Mesothelial cell of epicardium (in vitro differentiated cells): ENCODE results near the gene WIF1. TPM values are rescaled to one million over a fixed set of nuclear protein-coding genes. Genes with fewer than 3 reads are reported as not detected.

Experiments
- DNase-seq, 2 experiments: peaks; one replicate each; pipeline ENCODE4 v3.0.0; 2021; ENCODE audit warnings: low spot score in 2 of 2; ENCODE audit not compliant: unreplicated experiment in 2 of 2
- H3K27ac Mint-ChIP-seq: 2 replicates; pipeline ENCODE4 v1.8.0; 2021; ENCODE audit warnings: mixed read lengths
- H3K27me3 Mint-ChIP-seq: 2 replicates; pipeline ENCODE4 v1.8.0; 2021; ENCODE audit warnings: low read depth, mixed read lengths
- H3K36me3 Mint-ChIP-seq: 2 replicates; pipeline ENCODE4 v1.8.0; 2021; ENCODE audit warnings: mixed read lengths
- H3K4me1 Mint-ChIP-seq: 2 replicates; pipeline ENCODE4 v1.8.0; 2021; ENCODE audit warnings: mixed read lengths
- H3K4me3 Mint-ChIP-seq: 2 replicates; pipeline ENCODE4 v1.8.0; 2021; ENCODE audit warnings: mild to moderate bottlenecking, moderate library complexity, mixed read lengths
- H3K9me3 Mint-ChIP-seq: 2 replicates; pipeline ENCODE4 v1.8.0; 2021; ENCODE audit warnings: mixed read lengths
- total RNA-seq: library from RNA; stranded (reverse); gene quantifications from 3 replicates; pipeline ENCODE4 v1.2.1, GENCODE V29; 2021
- TF ChIP-seq, protein P1 (sequence below): fragments of 200-600 bp; sonication (generic); IDR thresholded peaks from one replicate; pipeline ENCODE4 v1.5.0; 2021; ENCODE audit warnings: antibody characterized with exemption; ENCODE audit not compliant: unreplicated experiment

Gene WIF1
- total RNA-seq, 1 donor from 2014 or later, result 23.4 TPM

DNA sequence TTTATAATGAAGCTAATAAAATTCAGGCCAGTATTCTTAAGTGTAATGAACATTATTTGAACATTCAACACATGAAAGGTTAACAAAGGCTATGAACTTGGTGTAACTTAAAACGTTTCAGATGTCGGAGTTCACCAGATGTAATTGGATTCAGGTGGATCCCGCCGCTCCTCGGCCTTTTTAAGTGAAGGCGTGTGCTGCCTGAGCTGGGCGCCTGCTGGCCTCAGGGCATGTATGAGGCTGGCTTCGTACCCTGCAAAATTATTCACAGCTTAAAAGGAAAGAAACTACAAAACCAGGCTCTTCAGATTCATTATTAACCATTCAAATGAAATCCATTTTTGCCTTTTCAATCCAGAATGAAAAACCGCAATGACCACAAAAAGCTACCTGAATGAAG is 69.9 kb downstream of the WIF1 start:
- no peaks in the 10 kb centered on the region for H3K9me3 Mint-ChIP-seq
- TF ChIP-seq, protein P1, sequence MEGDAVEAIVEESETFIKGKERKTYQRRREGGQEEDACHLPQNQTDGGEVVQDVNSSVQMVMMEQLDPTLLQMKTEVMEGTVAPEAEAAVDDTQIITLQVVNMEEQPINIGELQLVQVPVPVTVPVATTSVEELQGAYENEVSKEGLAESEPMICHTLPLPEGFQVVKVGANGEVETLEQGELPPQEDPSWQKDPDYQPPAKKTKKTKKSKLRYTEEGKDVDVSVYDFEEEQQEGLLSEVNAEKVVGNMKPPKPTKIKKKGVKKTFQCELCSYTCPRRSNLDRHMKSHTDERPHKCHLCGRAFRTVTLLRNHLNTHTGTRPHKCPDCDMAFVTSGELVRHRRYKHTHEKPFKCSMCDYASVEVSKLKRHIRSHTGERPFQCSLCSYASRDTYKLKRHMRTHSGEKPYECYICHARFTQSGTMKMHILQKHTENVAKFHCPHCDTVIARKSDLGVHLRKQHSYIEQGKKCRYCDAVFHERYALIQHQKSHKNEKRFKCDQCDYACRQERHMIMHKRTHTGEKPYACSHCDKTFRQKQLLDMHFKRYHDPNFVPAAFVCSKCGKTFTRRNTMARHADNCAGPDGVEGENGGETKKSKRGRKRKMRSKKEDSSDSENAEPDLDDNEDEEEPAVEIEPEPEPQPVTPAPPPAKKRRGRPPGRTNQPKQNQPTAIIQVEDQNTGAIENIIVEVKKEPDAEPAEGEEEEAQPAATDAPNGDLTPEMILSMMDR, result no peak
- H3K4me1 Mint-ChIP-seq, result peaks cover 47% of the 10 kb centered on the region
- peaks cover 2% of the 10 kb centered on the region for H3K27me3 Mint-ChIP-seq
- H3K4me3 Mint-ChIP-seq, result no peak overlapping the region
- no peak for DNase-seq
- H3K36me3 Mint-ChIP-seq, result peaks cover 2% of the 10 kb centered on the region
- H3K27ac Mint-ChIP-seq, result no peak overlapping the region

DNA sequence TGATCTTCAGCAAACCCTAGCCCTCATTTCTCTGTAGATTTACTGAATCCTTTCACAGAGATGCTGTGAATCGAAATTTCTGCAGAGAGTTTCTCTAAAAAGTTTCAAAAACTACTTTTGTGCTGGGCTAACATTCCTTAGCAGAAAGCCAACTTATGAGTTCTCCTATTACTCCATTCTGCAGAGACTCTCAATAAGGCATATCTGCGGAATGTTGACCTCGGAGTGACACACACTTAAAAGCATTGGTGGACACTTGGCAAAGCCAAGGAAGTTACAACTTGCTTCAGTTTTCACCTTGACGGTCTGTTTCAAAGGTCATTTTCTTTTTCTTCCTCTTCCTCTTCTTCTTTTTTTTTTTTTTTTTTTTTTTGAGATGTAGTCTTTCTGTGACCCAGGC is 75.8 kb downstream of the WIF1 start:
- H3K4me1 Mint-ChIP-seq, result peaks cover 24% of the 10 kb centered on the region
- TF ChIP-seq, protein P1, result no peak
- H3K27me3 Mint-ChIP-seq, result peaks cover 6% of the 10 kb centered on the region
- no peak for DNase-seq
- no peak overlapping the region for H3K27ac Mint-ChIP-seq
- H3K9me3 Mint-ChIP-seq, result peaks cover 9% of the 10 kb centered on the region
- no peaks in the 10 kb centered on the region for H3K36me3 Mint-ChIP-seq
- H3K4me3 Mint-ChIP-seq, result no peak overlapping the region

DNA sequence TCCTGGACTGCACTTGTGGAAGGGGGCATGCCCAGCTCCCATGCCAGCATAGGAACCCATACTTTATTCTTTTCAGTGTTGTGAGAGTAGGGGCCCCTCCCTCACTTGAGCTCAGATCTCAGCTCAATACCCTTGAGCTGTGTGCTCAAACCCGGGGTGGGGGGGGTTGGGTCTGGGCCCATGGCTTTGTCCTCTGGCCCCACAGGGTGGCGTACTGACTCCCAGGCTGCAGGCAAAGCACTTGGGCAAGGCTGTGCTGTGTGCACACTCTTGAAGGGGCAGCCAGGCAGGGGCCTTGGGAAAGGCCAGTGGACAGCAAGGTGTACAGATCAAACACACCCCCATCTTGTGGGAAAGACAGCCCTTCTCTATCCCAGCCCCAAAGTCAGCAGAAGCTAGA is 81.8 kb downstream of the WIF1 start:
- DNase-seq, result no peak
- Mint-ChIP-seq H3K4me1 (no peaks in the 10 kb centered on the region), H3K4me3 (no peak overlapping the region), H3K36me3 (peaks cover 4% of the 10 kb centered on the region), H3K27ac (no peak overlapping the region), H3K27me3 (peaks cover 16% of the 10 kb centered on the region), H3K9me3 (peaks cover 34% of the 10 kb centered on the region)
- TF ChIP-seq, protein P1, result no peak

DNA sequence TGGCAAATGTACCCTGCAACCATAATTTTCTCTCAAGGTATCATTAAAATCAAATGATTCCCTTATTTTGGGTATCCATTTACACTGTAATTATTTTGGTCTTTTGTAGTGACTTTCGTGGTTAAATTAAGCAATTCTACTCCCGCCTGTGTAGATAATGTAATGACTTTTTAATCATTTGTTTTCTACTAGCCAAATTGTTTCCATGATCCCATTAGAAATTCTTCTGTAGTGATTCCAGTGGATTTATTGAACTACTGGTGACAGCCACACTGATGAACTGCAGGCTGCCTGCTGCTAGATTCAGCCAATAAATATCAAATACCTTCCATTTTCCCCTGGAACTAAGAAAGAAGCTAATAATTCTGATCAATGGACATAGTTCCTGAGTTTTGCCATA is 96.0 kb downstream of the WIF1 start:
- no peak overlapping the region for H3K27ac Mint-ChIP-seq

DNA sequence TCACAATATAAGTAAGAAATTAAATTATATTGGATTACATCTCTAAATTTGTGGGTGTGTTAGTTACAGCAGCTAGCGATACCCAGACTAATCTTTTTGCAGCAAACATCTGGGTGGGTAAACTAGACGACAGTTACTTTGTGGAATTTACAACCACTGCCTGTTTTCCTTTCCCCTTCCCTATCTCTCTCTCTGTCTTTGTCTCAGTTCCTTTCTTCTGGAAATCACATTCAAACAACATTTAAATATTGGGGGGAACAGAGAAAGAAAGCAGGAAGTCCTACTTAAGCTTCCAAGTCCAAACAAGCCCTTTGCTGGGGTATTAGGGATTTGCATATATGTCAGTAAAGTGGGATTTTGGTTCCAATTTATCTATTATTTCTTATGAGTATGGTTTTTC is 97.6 kb downstream of the WIF1 start:
- H3K4me3 Mint-ChIP-seq, result no peak overlapping the region
- peaks cover 23% of the 10 kb centered on the region for H3K9me3 Mint-ChIP-seq
- peaks cover 2% of the 10 kb centered on the region for H3K36me3 Mint-ChIP-seq
- TF ChIP-seq, protein P1, result no peak
- DNase-seq, result no peak
- H3K27me3 Mint-ChIP-seq, result peaks cover 19% of the 10 kb centered on the region
- peaks cover 16% of the 10 kb centered on the region for H3K4me1 Mint-ChIP-seq
- H3K27ac Mint-ChIP-seq, result no peak overlapping the region

More for the DNA sequence above, 96.0 kb downstream of the WIF1 start:
- peaks cover 26% of the 10 kb centered on the region for H3K27me3 Mint-ChIP-seq
- no peak overlapping the region for H3K4me3 Mint-ChIP-seq
- H3K36me3 Mint-ChIP-seq, result peaks cover 2% of the 10 kb centered on the region
- peaks cover 37% of the 10 kb centered on the region for H3K9me3 Mint-ChIP-seq
- DNase-seq, result no peak
- peaks cover 16% of the 10 kb centered on the region for H3K4me1 Mint-ChIP-seq
- TF ChIP-seq, protein P1, result no peak

DNA sequence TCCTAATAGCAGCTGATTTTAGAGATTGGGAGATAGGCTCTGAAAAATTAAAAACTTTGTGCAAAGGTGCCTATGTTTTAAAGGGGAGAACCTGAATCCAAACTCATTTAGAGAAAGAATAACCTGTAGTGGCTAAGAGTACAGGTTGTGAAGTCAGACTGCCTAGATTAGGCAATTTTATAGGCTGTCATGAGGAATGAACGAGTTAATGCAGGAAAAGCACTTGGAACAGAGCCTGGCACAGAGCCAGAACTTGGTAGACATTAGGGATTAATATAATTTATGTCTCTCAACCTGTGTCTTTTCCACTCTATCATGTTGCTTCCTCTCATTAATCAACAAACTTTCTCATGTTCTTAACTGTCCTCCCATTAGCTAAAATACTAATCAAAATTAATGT is 98.1 kb downstream of the WIF1 start:
- H3K9me3 Mint-ChIP-seq, result peaks cover 17% of the 10 kb centered on the region
- no peak overlapping the region for H3K27ac Mint-ChIP-seq
- no peak for DNase-seq
- H3K27me3 Mint-ChIP-seq, result peaks cover 23% of the 10 kb centered on the region
- peaks cover 2% of the 10 kb centered on the region for H3K36me3 Mint-ChIP-seq
- TF ChIP-seq, protein P1, result no peak
- H3K4me1 Mint-ChIP-seq, result peaks cover 16% of the 10 kb centered on the region
- no peak overlapping the region for H3K4me3 Mint-ChIP-seq
